HCT116 (cell line): ENCODE measurements around the gene DIO3. TPM values are rescaled to one million over a fixed set of nuclear protein-coding genes. Genes with fewer than 3 reads are reported as not detected.
"Not testable (repeated sequence)": the region's sequence is repeated elsewhere in the genome, so short reads cannot be mapped to it uniquely, and the experiment has no call there.

Source experiments
- ATAC-seq: fragments of 200-7000 bp; cut with Tn5 transposase; 2 replicates; pipeline ENCODE4 v1.9.1; 2020; ENCODE audit warnings: mild to moderate bottlenecking, moderate library complexity
- BruUV-seq: library from RNA; stranded (reverse); fragments of 400-500 nt; replicated peaks from 2 replicates; lab custom pipeline; 2021; lab: Mats Ljungman, UMichigan
- CTCF ChIA-PET: fragments of 300-600 bp; sonication (Branson Sonifier 250); formaldehyde crosslinking; loops from one replicate; lab custom pipeline; 2021; ENCODE audit warnings: antibody characterized with exemption; lab: Charles Lee
- POLR2A ChIA-PET: fragments of 300-600, 350-600 bp; sonication (Branson Sonifier 250); formaldehyde crosslinking; loops from one replicate; lab custom pipeline; 2021; ENCODE audit warnings: antibody characterized with exemption; lab: Charles Lee
- RAD21 ChIA-PET, 2 experiments: fragments of 300-600 bp; sonication (Branson Sonifier 250); formaldehyde crosslinking; loops; one replicate each; lab custom pipeline; 2023; ENCODE audit warnings: low total read pairs in 2 of 2; ENCODE audit not compliant: uncharacterized antibody in 2 of 2, unreplicated experiment in 2 of 2, low non-redundant PET in 1 of 2; lab: Charles Lee
- DNase-seq: peaks from one replicate; pipeline ENCODE4 v3.0.0-alpha.2; 2010; ENCODE audit warnings: low read depth, low spot score
- H2AFZ ChIP-seq: fragments of 200-600 bp; shearing (Covaris generic), sonication (generic); 2 replicates; pipeline ENCODE4 v1.6.1; 2017; ENCODE audit warnings: low read depth, mixed run types, mixed read lengths, antibody characterized with exemption, low read length; ENCODE audit not compliant: poor library complexity, severe bottlenecking
- H3K27ac ChIP-seq: 2 replicates; pipeline ENCODE4 v1.5.1; 2012; ENCODE audit warnings: low read depth, low read length
- H3K27me3 ChIP-seq: fragments of 200-600 bp; sonication (generic); 2 replicates; pipeline ENCODE4 v1.6.1; 2016; ENCODE audit warnings: mixed run types, low read length, mixed read lengths; ENCODE audit not compliant: insufficient read depth
- H3K36me3 ChIP-seq, 2 experiments: fragments of 200-500 bp in 1 of 2; fragments of 200-600 bp in 1 of 2; sonication (Bioruptor generic) in 1 of 2; sonication (generic) in 1 of 2; 2 replicates each; pipeline versions ENCODE4 v1.5.1 to v1.6.1; 2014 to 2016; ENCODE audit warnings: low read length in 2 of 2, inconsistent platforms in 1 of 2, mixed read lengths in 1 of 2, mixed run types in 1 of 2; ENCODE audit not compliant: insufficient read depth in 2 of 2, control insufficient read depth in 1 of 2
- H3K4me1 ChIP-seq, 2 experiments: fragments of 200-600 bp in 1 of 2; sonication (generic) in 1 of 2; 2 replicates each; pipeline versions ENCODE4 v1.5.1 to v1.6.1; 2012 to 2017; ENCODE audit warnings: low read length in 2 of 2, inconsistent platforms in 1 of 2, mild to moderate bottlenecking in 1 of 2, mixed read lengths in 1 of 2, mixed run types in 1 of 2, moderate library complexity in 1 of 2; ENCODE audit not compliant: insufficient read depth in 2 of 2, control insufficient read depth in 1 of 2
- H3K4me2 ChIP-seq: fragments of 200-600 bp; sonication (generic); 2 replicates; pipeline ENCODE4 v1.6.1; 2017; ENCODE audit warnings: mixed run types, low read length, mixed read lengths
- H3K4me3 ChIP-seq, 2 experiments: fragments of 200-600 bp in 1 of 2; sonication (generic) in 1 of 2; replicated peaks in 1 of 2; 2 replicates each; pipeline ENCODE4 v1.5.1; 2011 to 2016; ENCODE audit warnings: low read length in 2 of 2, control low read depth in 1 of 2, low read depth in 1 of 2, mild to moderate bottlenecking in 1 of 2, mixed read lengths in 1 of 2, mixed run types in 1 of 2
- H3K79me2 ChIP-seq: fragments of 200-600 bp; sonication (generic); 2 replicates; pipeline ENCODE4 v1.6.1; 2017; ENCODE audit warnings: mild to moderate bottlenecking, mixed run types, low read length, moderate library complexity, mixed read lengths; ENCODE audit not compliant: insufficient read depth
- H3K9ac ChIP-seq: fragments of 200-600 bp; sonication (generic); 2 replicates; pipeline ENCODE4 v1.6.1; 2016; ENCODE audit warnings: low read length, mixed read lengths
- H3K9me2 ChIP-seq: fragments of 200-600 bp; sonication (generic), shearing (Covaris generic); 2 replicates; pipeline ENCODE4 v1.6.1; 2017; ENCODE audit warnings: mixed run types, mild to moderate bottlenecking, moderate library complexity; ENCODE audit not compliant: insufficient read depth
- H3K9me3 ChIP-seq, 2 experiments: fragments of 200-500 bp in 1 of 2; fragments of 200-600 bp in 1 of 2; sonication (Bioruptor generic) in 1 of 2; sonication (generic) in 1 of 2; 2 replicates each; pipeline ENCODE4 v1.6.1; 2014 to 2017; ENCODE audit warnings: low read length in 2 of 2, mixed read lengths in 2 of 2, inconsistent platforms in 1 of 2, low read depth in 1 of 2, mild to moderate bottlenecking in 1 of 2, mixed run types in 1 of 2, moderate library complexity in 1 of 2; ENCODE audit not compliant: control insufficient read depth in 1 of 2, insufficient read depth in 1 of 2
- H4K20me1 ChIP-seq: fragments of 200-600 bp; sonication (generic), shearing (Covaris generic); 2 replicates; pipeline ENCODE4 v1.6.1; 2017; ENCODE audit warnings: mixed run types, mild to moderate bottlenecking, moderate library complexity; ENCODE audit not compliant: insufficient read depth
- CBX3 ChIP-seq: IDR thresholded peaks from 2 replicates; pipeline ENCODE4 v1.6.1; 2012; ENCODE audit warnings: low read depth
- EGR1 ChIP-seq: IDR thresholded peaks from 2 replicates; pipeline ENCODE4 v1.6.1; 2012; ENCODE audit warnings: low read depth
- ELF1 ChIP-seq: IDR thresholded peaks from 2 replicates; pipeline ENCODE4 v1.6.1; 2012; ENCODE audit warnings: low read depth, borderline replicate concordance
- EZH2phosphoT487 ChIP-seq: fragments of 200-600 bp; IDR thresholded peaks from 2 replicates; pipeline ENCODE4 v1.6.1; 2018; ENCODE audit warnings: antibody characterized with exemption, borderline replicate concordance
- FOSL1 ChIP-seq: IDR thresholded peaks from 2 replicates; pipeline ENCODE4 v1.6.1; 2012; ENCODE audit warnings: low read depth
- RAD21 ChIP-seq: IDR thresholded peaks from 2 replicates; pipeline ENCODE4 v1.6.1; 2012; ENCODE audit warnings: low read depth, mild to moderate bottlenecking
- SIN3A ChIP-seq: IDR thresholded peaks from 2 replicates; pipeline ENCODE4 v1.6.1; 2012; ENCODE audit warnings: low read depth
- SP1 ChIP-seq: IDR thresholded peaks from 2 replicates; pipeline ENCODE4 v1.6.1; 2012; ENCODE audit warnings: low read depth
- TCF7L2 ChIP-seq: IDR thresholded peaks from 2 replicates; pipeline ENCODE4 v1.7.0; 2011; ENCODE audit warnings: borderline replicate concordance, inconsistent platforms; ENCODE audit not compliant: insufficient read depth, insufficient read length; ENCODE audit errors: extremely low read depth
- ZNF274 ChIP-seq: fragments of 200-500 bp; sonication (Bioruptor generic); IDR thresholded peaks from 2 replicates; pipeline ENCODE4 v1.6.1; 2014; ENCODE audit warnings: mild to moderate bottlenecking, low read depth, low read length, inconsistent platforms
- intact Hi-C: fragments of 100-400 bp; cut with micrococcal nuclease; formaldehyde crosslinking; loops from 2 replicates; pipeline ENCODE4 v1.10.0; 2022
- total RNA-seq: library from RNA; stranded (reverse); gene quantifications from one replicate; pipeline ENCODE4 v1.2.1, GENCODE V29; 2021; ENCODE audit not compliant: unreplicated experiment
- TF ChIP-seq, protein P1 (sequence below), 3 experiments: fragments of 200-600 bp in 1 of 3; sonication (generic) in 1 of 3; IDR thresholded peaks in 2 of 3; conservative IDR thresholded peaks in 1 of 3; 2 replicates each; pipeline ENCODE4 v1.5.1; 2012 to 2017; ENCODE audit warnings: low read depth in 2 of 3, low read length in 2 of 3, antibody characterized with exemption in 1 of 3, borderline replicate concordance in 1 of 3, control low read depth in 1 of 3, mild to moderate bottlenecking in 1 of 3, mixed read lengths in 1 of 3, mixed run types in 1 of 3, moderate library complexity in 1 of 3; ENCODE audit not compliant: insufficient read depth in 1 of 3
- TF ChIP-seq, protein P2 (sequence below): IDR thresholded peaks from 2 replicates; pipeline ENCODE4 v1.6.1; 2011; ENCODE audit warnings: mild to moderate bottlenecking, low read length, moderate library complexity; ENCODE audit not compliant: insufficient replicate concordance; ENCODE audit errors: extremely low read depth

The DIO3 gene
- total RNA-seq, 1 experiment from 2014 or later, result 0.34 TPM

DNA sequence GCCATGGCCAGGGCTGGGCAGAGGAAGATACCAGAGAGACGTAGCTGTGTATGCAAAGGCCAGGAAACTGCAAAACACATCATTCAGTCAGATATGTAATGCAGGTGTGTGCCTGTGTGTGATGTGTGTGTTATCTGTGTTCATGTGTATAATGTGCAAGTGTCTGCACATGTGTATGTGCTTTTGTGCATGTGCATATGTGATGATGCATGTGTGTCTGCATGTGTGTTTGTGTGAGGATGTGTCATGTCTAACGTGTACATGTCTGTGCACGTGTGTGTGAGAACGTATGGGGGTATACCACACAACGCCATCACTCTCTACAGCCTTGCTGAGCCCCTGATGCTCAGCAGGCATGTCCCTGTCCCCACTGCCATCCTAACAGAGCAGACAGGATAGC lies 9.7 kb downstream of the DIO3 start:
- H3K27ac ChIP-seq, result no peak overlapping the region
- no peaks in the 10 kb centered on the region for H3K79me2 ChIP-seq
- ChIA-PET RAD21 (no interaction called here), POLR2A (no interaction called here), CTCF (no interaction called here)
- no peaks in the 10 kb centered on the region for H3K9me3 ChIP-seq
- TF ChIP-seq ZNF274 (no peak), TCF7L2 (no peak), SP1 (no peak), EGR1 (no peak), SIN3A (no peak), RAD21 (no peak), CBX3 (no peak), ELF1 (no peak), FOSL1 (no peak), EZH2phosphoT487 (no peak)
- TF ChIP-seq, protein P1, sequence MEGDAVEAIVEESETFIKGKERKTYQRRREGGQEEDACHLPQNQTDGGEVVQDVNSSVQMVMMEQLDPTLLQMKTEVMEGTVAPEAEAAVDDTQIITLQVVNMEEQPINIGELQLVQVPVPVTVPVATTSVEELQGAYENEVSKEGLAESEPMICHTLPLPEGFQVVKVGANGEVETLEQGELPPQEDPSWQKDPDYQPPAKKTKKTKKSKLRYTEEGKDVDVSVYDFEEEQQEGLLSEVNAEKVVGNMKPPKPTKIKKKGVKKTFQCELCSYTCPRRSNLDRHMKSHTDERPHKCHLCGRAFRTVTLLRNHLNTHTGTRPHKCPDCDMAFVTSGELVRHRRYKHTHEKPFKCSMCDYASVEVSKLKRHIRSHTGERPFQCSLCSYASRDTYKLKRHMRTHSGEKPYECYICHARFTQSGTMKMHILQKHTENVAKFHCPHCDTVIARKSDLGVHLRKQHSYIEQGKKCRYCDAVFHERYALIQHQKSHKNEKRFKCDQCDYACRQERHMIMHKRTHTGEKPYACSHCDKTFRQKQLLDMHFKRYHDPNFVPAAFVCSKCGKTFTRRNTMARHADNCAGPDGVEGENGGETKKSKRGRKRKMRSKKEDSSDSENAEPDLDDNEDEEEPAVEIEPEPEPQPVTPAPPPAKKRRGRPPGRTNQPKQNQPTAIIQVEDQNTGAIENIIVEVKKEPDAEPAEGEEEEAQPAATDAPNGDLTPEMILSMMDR (IDR thresholded peaks at IDR 0.05 in 2 of 3, conservative IDR thresholded peaks at IDR 0.05 in 1 of 3; ENCODE audit: borderline replicate concordance in 1 of 3, insufficient read depth in 1 of 3, low read depth in 2 of 3, low read length in 2 of 3), result no peak
- TF ChIP-seq, protein P2, sequence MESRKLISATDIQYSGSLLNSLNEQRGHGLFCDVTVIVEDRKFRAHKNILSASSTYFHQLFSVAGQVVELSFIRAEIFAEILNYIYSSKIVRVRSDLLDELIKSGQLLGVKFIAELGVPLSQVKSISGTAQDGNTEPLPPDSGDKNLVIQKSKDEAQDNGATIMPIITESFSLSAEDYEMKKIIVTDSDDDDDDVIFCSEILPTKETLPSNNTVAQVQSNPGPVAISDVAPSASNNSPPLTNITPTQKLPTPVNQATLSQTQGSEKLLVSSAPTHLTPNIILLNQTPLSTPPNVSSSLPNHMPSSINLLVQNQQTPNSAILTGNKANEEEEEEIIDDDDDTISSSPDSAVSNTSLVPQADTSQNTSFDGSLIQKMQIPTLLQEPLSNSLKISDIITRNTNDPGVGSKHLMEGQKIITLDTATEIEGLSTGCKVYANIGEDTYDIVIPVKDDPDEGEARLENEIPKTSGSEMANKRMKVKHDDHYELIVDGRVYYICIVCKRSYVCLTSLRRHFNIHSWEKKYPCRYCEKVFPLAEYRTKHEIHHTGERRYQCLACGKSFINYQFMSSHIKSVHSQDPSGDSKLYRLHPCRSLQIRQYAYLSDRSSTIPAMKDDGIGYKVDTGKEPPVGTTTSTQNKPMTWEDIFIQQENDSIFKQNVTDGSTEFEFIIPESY, result no peak
- H3K9me2 ChIP-seq, result no peaks in the 10 kb centered on the region
- no peak overlapping the region for H3K4me2 ChIP-seq
- H4K20me1 ChIP-seq, result no peaks in the 10 kb centered on the region
- BruUV-seq, result no TSS peak
- peaks cover 2% of the 10 kb centered on the region; the same call in 1 of the 2 replicates for H3K27me3 ChIP-seq
- H2AFZ ChIP-seq, result no peak overlapping the region
- no peak overlapping the region for H3K9ac ChIP-seq
- intact Hi-C loops, result no loop called here
- H3K36me3 ChIP-seq, result no peaks in the 10 kb centered on the region
- no peaks in the 10 kb centered on the region for H3K4me1 ChIP-seq
- no peak for DNase-seq
- H3K4me3 ChIP-seq, result no peak overlapping the region
- ATAC-seq, result no peak

DNA sequence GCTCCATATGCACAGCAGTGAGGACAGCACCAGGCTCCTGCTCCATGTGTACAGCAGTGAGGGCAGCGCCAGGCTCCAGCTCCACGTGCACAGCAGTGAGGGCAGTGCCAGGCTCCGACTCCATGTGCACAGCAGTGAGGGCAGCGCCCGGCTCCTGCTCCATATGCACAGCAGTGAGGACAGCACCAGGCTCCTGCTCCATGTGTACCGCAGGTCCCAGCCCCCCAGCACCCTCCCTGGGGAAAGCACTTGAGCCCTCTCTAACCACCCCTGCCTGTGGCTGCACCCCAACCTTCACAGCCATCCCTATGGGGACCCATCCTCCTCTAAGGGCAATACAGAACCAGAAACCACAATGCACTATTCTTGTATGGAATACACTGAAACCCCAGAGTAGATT lies 11.2 kb downstream of the DIO3 start:
- H3K9me3 ChIP-seq, H3K4me2 ChIP-seq, ATAC-seq, H3K36me3 ChIP-seq, H3K9ac ChIP-seq, H2AFZ ChIP-seq, H3K27me3 ChIP-seq, H3K4me1 ChIP-seq, CTCF ChIA-PET, DNase-seq, H3K4me3 ChIP-seq, RAD21 ChIA-PET, H3K27ac ChIP-seq, BruUV-seq, intact Hi-C loops, H4K20me1 ChIP-seq, H3K79me2 ChIP-seq, H3K9me2 ChIP-seq, POLR2A ChIA-PET: not testable (repeated sequence)
